Activated CD4-positive, alpha-beta T cell treated with anti-CD3 and anti-CD28 coated beads for 1 hour (primary cell): ENCODE results near the gene LIN52.

Experiments used
- DNase-seq: peaks from one replicate; pipeline ENCODE4 v3.0.0-alpha.2; 2020

Gene LIN52, protein sequence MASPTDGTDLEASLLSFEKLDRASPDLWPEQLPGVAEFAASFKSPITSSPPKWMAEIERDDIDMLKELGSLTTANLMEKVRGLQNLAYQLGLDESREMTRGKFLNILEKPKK

DNA sequence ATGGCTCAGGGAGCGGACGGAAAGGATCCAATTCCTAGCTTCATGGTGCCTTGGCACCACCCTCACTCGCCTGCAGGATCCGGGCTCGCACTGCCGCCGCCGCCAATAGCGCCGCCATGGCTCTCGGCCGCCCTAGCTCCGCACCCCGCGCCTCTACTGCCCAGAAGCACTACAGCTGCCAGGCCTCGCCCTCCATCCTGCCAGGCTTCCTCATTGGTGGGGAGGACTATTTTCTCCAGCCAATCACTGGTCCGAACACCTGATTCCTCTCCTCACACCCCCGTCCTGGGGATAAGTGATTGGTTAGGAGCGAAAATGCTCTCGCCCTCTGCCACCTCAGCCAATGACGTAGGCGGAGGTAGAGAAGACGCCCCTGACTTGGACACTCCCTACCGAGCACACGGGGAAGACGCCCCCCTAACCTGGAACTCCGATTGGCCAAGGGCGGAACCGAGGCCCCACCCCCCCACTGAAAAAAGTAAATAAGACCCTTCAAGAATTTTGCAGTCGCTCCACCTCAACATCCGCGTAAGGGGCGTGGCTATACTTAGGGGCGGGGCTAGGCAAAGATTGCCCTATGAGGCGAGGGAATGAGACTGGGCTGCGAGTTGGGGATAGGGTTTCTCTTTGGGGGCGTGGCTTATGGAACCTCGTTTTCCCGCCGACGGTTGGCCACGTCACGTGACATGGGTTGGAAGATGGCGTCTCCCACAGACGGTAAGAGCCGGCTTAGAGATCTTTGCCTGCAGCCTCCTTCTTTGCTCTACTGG lies at the start of gene LIN52, which contains the start of gene ALDH6A1:
TSS of gene LIN52 (plus strand) at position 680 of the 770 bp plus-strand sequence. CDS start at position 699, 19 bp downstream.
TSS of gene ALDH6A1 (minus strand) at position 177 of the 770 bp plus-strand sequence. CDS start at position 118, 59 bp downstream.
- peak; percentile 100 for DNase-seq

DNA sequence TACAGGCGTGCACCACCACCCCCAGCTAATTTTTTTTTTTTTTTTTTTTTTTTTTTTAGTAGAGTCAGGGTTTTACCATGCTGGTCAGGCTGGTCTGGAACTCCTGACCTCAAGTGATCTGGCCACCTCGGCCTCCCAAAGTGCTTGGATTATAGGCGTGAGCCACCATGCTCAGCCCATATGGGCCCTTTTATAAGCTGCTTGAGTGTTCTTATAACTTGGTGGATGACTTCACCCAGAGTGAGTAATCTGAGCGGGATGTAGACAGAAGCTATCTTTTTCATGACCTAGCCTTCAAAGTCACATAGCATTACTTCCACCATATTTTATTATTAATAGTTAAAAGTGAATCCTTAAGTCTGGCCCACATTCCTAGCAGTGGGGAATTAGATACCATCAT lies 49.2 kb upstream of the LIN52 start:
- no peak for DNase-seq

DNA sequence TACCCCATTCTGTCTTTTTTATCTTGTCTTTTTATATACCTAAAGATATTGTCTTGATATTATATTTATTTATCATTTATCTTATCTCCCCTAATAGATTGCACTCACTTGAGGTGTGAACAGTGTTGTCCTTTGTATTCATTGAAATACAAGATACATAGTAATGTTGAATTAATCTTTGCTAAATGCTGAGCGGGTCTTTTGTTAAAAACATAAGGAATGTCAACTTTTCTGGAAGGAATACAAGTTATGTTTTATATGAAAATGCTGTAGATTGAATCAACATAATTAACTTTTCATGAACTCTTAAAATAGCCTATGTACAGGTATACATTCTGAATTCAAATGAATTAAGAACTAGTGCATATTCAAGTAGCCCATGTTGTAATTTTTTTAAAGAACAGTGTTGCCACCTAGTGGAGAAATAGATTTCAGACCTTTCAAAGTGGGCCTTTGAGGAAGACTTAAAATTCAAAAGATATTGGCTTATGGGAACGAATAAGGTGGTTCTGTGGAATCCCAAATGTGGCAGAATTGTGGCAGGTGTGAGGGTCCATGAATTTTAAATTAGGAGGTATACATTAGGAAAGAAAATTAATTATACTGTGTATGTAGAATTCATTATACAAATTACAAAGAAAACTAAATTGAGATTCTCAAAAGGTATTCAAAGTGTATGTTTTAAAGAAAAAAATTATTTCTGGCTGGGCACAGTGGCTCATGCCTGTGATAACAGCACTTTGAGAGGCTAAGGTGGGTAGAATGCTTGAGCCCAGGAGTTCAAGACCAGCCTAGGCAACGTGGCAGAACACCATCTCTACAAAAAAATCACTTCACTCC lies 46.5 kb upstream of the LIN52 start:
- no peak for DNase-seq

- DNase-seq, result no peak
These were observed 42.5 kb upstream of the LIN52 start for GRCh38 chr14:74042296-74042695.

GRCh38 chr14:74045522-74045921 lies 39.2 kb upstream of the LIN52 start:
- no peak for DNase-seq

DNA sequence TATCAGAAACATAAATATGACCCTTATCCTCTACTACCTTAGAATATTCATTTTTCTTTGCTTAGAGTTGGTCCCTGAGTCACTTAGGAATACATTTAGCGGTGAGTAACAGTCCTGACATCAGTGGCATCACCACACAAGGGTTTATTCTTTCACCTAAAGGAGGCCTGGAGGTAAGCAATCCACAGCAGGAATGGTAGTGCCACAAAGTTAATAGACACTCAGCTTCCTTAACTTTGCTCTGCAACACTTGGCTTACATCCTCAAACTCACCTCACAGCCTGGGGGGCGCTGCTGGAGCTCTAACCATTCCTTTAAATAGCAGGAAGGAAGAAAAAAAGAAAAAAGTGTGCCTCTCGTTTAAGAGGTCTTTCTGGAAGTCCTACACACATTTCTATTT lies 36.5 kb upstream of the LIN52 start:
- DNase-seq, result no peak

GRCh38 chr14:74049876-74050495 lies 34.8 kb upstream of the LIN52 start:
- DNase-seq, result no peak

GRCh38 chr14:74062809-74063150 lies 22.0 kb upstream of the LIN52 start:
- DNase-seq, result no peak

DNA sequence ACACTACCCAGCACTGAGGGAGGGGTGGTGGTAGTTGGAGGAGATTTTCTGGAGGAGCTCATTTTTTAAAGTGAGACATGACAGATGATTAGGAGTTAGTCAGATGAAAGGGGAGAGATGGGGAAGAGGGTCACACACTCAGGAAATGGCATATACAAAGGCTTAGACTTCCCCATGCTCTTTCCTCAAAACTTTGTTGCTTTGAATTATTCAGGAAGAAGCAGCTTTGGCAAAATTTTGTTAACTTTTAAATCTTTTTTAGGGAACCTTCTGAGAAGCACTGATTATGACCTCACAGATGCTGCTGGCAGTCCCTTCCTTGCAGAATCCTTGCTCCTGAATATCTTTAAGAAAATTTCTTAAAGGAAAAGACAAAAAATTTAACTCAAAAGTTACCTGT lies 20.3 kb upstream of the LIN52 start:
- DNase-seq, result no peak

GRCh38 chr14:74064883-74065282 lies 19.9 kb upstream of the LIN52 start:
- DNase-seq, result no peak

DNA sequence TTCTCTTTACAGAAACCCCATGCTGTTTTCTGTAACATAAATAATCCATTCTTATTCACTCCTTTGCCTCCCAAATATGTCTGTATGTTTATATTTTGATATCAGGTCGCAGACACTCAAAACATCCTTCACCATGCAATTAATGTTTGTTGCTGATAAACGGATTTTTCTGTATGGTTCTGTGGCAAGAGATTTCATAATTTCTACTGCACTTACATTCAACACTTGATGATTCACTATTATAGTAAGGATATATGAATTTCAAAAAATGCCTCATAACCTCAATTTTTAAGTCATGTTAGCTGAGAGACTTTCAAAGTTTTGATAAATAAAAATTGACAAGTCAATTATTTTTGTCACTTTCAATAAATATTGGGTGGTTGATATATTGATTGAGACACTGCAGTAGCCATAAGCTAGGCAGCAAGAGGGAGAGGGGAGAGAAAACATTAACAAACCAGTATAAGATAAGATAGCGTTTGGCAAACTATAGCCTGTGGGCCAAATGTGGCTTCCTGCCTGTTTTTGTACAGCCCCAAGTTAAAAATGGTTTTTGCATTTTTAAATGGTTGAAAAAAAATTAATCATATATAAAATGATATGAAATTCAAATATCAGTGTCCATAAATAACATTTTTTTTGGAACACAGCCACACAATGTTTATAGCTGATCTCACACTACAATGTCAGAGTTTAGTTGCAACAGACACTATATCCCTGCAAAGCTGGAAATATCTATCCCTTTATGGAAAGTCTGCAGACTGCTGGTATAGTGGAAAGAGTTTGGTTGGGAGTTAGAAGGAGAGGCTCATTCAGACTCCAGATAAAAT lies 18.8 kb upstream of the LIN52 start:
- DNase-seq, result no peak

DNA sequence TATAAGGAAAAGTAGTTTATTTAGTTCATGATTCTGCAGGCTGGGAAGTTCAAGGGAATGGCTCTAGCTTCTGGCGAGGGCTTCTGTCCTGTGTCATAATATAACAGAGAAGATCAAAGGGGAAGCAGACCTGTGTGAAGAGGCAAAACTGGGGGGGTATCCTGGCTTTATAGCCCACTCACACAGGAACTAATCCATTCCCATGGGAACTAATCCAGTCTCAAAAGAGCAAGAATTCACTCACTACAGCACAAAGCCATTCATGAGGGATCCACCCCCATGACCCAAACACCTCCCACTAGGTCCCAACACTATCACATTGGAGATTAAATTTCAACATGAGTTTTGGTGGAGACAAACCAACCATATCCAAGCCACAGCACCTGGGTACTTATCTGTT lies 7.4 kb upstream of the LIN52 start:
- no peak for DNase-seq

GRCh38 chr14:74080820-74081460 lies 3.8 kb upstream of the LIN52 start:
- DNase-seq, result no peak

DNA sequence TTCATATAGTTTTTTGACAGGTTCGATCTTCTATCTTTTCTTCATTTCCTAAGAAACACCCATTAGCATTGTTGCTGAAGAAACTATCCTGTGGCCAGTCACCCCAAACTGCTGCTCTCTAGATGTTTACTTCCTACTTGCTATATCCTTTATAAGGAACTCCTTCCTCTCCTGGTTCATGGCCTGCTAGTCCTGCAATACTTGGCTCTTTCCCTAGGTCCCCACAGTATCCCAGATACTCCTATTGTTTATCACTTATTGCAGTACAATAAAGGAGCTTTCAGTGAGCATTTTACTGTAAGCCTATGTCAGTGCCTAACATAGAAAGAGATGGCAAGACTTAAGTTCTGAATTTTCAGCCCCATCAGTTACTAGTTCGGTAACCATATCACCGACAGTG lies 3.3 kb upstream of the LIN52 start:
- no peak for DNase-seq

GRCh38 chr14:74083161-74083560 lies 1.6 kb upstream of the LIN52 start:
- no peak for DNase-seq

- no peak for DNase-seq
These were observed 926 bp upstream of the LIN52 start for GRCh38 chr14:74083784-74084276.

DNA sequence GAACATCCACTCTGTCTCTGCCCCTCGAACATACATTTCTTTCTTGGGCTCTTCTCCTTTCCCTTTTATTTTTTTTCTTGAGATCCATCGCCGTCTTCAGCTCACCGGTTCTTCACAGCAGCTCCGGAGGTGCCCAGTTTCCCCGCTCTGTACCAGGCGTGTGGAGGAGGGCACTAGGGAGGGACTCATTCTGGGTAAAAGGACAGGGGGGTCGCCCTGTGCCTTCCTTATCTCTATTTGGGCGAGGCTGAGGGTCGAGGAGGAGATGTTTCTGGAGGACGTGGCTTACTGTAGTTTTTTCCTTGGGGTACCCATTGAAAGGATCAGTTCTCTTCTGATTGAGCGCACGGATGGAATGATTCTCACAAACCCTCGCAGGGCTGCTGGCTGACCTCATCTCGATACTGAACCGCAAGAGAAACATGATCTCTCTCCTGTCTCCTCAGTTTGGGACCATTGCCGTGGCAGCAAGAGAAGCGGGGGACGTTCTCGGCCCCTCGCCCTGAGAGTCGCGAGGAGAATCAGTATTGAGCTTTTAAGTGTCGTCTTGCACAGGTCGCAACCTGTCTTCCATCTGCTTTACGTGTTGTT lies 386 bp downstream of the LIN52 start:
- DNase-seq, result no peak

DNA sequence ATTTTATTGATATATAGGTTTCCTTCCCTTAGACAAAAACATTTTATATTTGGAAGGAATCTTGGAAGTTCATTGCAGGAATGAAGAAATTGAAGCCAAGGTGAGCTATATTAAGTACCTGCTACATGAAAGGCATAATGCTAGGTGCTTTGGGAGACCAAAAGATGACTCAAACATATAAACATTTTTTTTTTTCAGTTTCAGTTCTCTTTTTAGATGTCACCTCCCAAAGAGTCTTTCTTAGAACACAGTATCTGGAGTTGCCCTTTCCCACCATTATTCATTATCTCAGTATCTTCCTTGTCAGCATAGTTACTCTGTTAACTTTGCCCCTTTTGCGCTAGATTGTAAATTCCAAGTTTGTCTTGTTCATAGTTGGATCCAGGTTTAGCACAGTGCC lies 1.1 kb downstream of the LIN52 start:
- DNase-seq, result no peak

DNA sequence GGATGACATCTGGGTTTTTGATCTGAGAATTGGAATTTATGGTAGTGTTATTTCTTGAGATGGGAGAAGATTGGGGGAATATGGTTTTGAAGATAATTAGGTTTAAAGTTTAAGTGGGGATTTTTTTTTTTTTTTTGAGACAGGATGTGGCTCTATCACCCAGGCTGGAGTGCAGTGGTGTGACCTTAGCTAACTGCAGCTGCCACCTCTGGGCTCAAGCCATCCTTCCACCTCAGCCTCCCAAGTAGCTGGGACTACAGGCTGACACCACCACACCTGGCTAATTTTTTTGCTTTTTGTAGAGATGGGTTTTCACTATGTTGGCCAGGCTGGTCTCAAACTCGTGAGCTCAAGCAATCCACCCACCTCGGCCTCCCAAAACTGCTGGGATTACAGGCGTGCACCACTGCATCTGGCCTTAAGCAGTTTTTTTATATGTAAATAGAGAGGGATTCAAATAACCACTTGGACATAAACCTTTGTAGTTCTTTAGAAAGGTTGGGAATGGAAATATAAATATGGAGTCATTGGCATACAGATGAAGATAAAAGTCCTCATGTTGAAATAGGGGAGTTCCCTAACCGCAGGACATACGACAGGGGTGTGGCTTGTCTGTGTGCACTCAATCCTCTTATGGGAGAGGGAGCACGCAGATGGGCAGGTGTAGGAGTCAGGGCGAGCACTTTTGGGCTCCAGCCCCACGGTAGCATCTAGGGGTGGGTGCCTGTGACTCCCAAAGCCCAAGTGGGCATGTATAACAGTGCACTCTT lies 4.7 kb downstream of the LIN52 start:
- DNase-seq, result no peak

- DNase-seq, result no peak
These were observed 20.6 kb downstream of the LIN52 start for GRCh38 chr14:74105381-74105780.

GRCh38 chr14:74109369-74109768 lies 24.6 kb downstream of the LIN52 start:
- no peak for DNase-seq
